GM18499 (cell line): ENCODE data around the gene FERMT3.

Source experiments
- ATAC-seq: cut with Tn5 transposase; IDR thresholded peaks from one replicate; pipeline ENCODE4 v1.9.1; 2021; ENCODE audit warnings: moderate number of reproducible peaks; ENCODE audit not compliant: insufficient read depth, unreplicated experiment

Gene FERMT3

GRCh38 chr11:64259533-64260067 is 53.1 kb downstream of the FERMT3 start:
- ATAC-seq = no peak

GRCh38 chr11:64260147-64260708 is 53.7 kb downstream of the FERMT3 start:
- ATAC-seq = no peak

- ATAC-seq = no peak
Measured at GRCh38 chr11:64261556-64262080, 55.1 kb downstream of the FERMT3 start.

- ATAC-seq = no peak
Measured at GRCh38 chr11:64262271-64263002, 55.9 kb downstream of the FERMT3 start.

- no peak for ATAC-seq
Measured at GRCh38 chr11:64263021-64263946, 56.8 kb downstream of the FERMT3 start.

GRCh38 chr11:64263947-64264317 is 57.4 kb downstream of the FERMT3 start:
- ATAC-seq = no peak

GRCh38 chr11:64264371-64264852 is 57.9 kb downstream of the FERMT3 start:
- no peak for ATAC-seq

GRCh38 chr11:64265176-64266160 is 58.9 kb downstream of the FERMT3 start:
- no peak for ATAC-seq

- no peak for ATAC-seq
Measured at GRCh38 chr11:64266339-64266738, 59.8 kb downstream of the FERMT3 start.

- no peak for ATAC-seq
Measured at GRCh38 chr11:64267207-64267945, 60.9 kb downstream of the FERMT3 start.

GRCh38 chr11:64268025-64268892 is 61.7 kb downstream of the FERMT3 start:
- no peak for ATAC-seq

- ATAC-seq = no peak
Measured at GRCh38 chr11:64268893-64269539, 62.5 kb downstream of the FERMT3 start.

GRCh38 chr11:64269540-64270220 is 63.2 kb downstream of the FERMT3 start:
- peak; percentile 47 for ATAC-seq
